SU-DHL-6 (cell line): ENCODE measurements around the gene CHSY3.

Experiments
- H2AFZ ChIP-seq: fragments of 200-600 bp; sonication (generic); 2 replicates; pipeline ENCODE4 v1.6.1; 2014; ENCODE audit warnings: low read depth, mild to moderate bottlenecking, moderate library complexity, mixed read lengths, antibody characterized with exemption, low read length; ENCODE audit not compliant: severe bottlenecking
- H3F3A ChIP-seq: fragments of 200-600 bp; shearing (Covaris generic); 2 replicates; pipeline ENCODE4 v1.6.0; 2016; ENCODE audit warnings: antibody characterized with exemption, mild to moderate bottlenecking; ENCODE audit not compliant: insufficient read depth
- H3K27ac ChIP-seq: fragments of 200-600 bp; sonication (generic); 2 replicates; pipeline ENCODE4 v1.5.1; 2016; ENCODE audit warnings: low read depth, mild to moderate bottlenecking, low read length, moderate library complexity, mixed read lengths
- H3K27me3 ChIP-seq: fragments of 200-600 bp; sonication (generic), shearing (Covaris generic); 2 replicates; pipeline ENCODE4 v1.6.0; 2014; ENCODE audit warnings: mild to moderate bottlenecking, low read length
- H3K36me3 ChIP-seq: fragments of 200-600 bp; sonication (generic); 2 replicates; pipeline ENCODE4 v1.6.1; 2014; ENCODE audit warnings: mild to moderate bottlenecking, low read length, mixed read lengths
- H3K4me2 ChIP-seq: fragments of 300-600, 200-600 bp; shearing (Covaris generic), sonication (generic); 2 replicates; pipeline ENCODE4 v1.6.0; 2014; ENCODE audit warnings: low read length, low read depth, mild to moderate bottlenecking; ENCODE audit not compliant: poor library complexity, severe bottlenecking
- H3K4me3 ChIP-seq: fragments of 200-600 bp; sonication (generic); 2 replicates; pipeline ENCODE4 v1.5.1; 2014; ENCODE audit warnings: antibody characterized with exemption, low read length, mild to moderate bottlenecking, mixed read lengths; ENCODE audit not compliant: insufficient read depth, poor library complexity, severe bottlenecking
- H3K79me2 ChIP-seq: fragments of 200-600 bp; sonication (generic); 2 replicates; pipeline ENCODE4 v1.6.1; 2014; ENCODE audit warnings: mild to moderate bottlenecking, low read length, moderate library complexity; ENCODE audit not compliant: insufficient read depth
- H3K9ac ChIP-seq: fragments of 200-600 bp; sonication (generic); 2 replicates; pipeline ENCODE4 v1.7.0; 2014; ENCODE audit warnings: mild to moderate bottlenecking, low read length
- H3K9me2 ChIP-seq: fragments of 200-600 bp; sonication (generic); replicated peaks from 2 replicates; pipeline ENCODE4 v1.6.1; 2014; ENCODE audit warnings: low read length; ENCODE audit not compliant: insufficient read depth
- H3K9me3 ChIP-seq: fragments of 200-600 bp; sonication (generic); 2 replicates; pipeline ENCODE4 v1.6.1; 2014; ENCODE audit warnings: low read length, mixed read lengths; ENCODE audit not compliant: insufficient read depth
- H4K20me1 ChIP-seq: fragments of 200-600 bp; sonication (generic); 2 replicates; pipeline ENCODE4 v1.6.1; 2014; ENCODE audit warnings: low read depth, mild to moderate bottlenecking, antibody characterized with exemption, low read length, moderate library complexity, mixed read lengths
- CTCF ChIP-seq: fragments of 200-600 bp; sonication (generic); IDR thresholded peaks from one replicate; pipeline ENCODE4 v1.5.1; 2017; ENCODE audit warnings: antibody characterized with exemption, mild to moderate bottlenecking, low read length, moderate library complexity; ENCODE audit not compliant: insufficient read depth, poor library complexity, severe bottlenecking
- EZH2phosphoT487 ChIP-seq: fragments of 200-600 bp; sonication (generic), shearing (Covaris generic); conservative IDR thresholded peaks from 2 replicates; pipeline ENCODE4 v1.6.1; 2018; ENCODE audit warnings: mild to moderate bottlenecking, antibody characterized with exemption, low read length, moderate library complexity, mixed read lengths

CHSY3 gene

GRCh38 chr5:130106480-130106879 is 202.2 kb downstream of the CHSY3 start:
- H3K9ac ChIP-seq: no peak overlapping the region
- no peak overlapping the region for H3K4me2 ChIP-seq
- H3K9me3 ChIP-seq: no peaks in the 10 kb centered on the region
- H4K20me1 ChIP-seq: no peaks in the 10 kb centered on the region
- no peak overlapping the region for H2AFZ ChIP-seq
- TF ChIP-seq EZH2phosphoT487 (no peak), CTCF (no peak)
- no peak overlapping the region for H3K4me3 ChIP-seq
- no peaks in the 10 kb centered on the region for H3K36me3 ChIP-seq
- no peaks in the 10 kb centered on the region for H3F3A ChIP-seq
- no peaks in the 10 kb centered on the region for H3K9me2 ChIP-seq
- H3K27ac ChIP-seq: no peak overlapping the region
- no peaks in the 10 kb centered on the region for H3K79me2 ChIP-seq
- no peaks in the 10 kb centered on the region for H3K27me3 ChIP-seq

GRCh38 chr5:130109152-130109551 is 204.9 kb downstream of the CHSY3 start:
- Histone ChIP-seq H3F3A (no peaks in the 10 kb centered on the region), H3K4me3 (no peak overlapping the region), H3K9me2 (no peaks in the 10 kb centered on the region), H3K27me3 (no peaks in the 10 kb centered on the region), H4K20me1 (no peaks in the 10 kb centered on the region), H3K9ac (no peak overlapping the region), H3K79me2 (no peaks in the 10 kb centered on the region), H3K4me2 (no peak overlapping the region), H3K9me3 (no peaks in the 10 kb centered on the region), H3K27ac (no peak overlapping the region), H2AFZ (no peak overlapping the region), H3K36me3 (no peaks in the 10 kb centered on the region)
- TF ChIP-seq EZH2phosphoT487 (no peak), CTCF (peak; percentile 39)

- TF ChIP-seq EZH2phosphoT487 (no peak), CTCF (no peak)
- no peak overlapping the region for H3K4me2 ChIP-seq
- H2AFZ ChIP-seq: no peak overlapping the region
- H3K27me3 ChIP-seq: no peaks in the 10 kb centered on the region
- no peak overlapping the region for H3K9ac ChIP-seq
- H3F3A ChIP-seq: no peaks in the 10 kb centered on the region
- H3K9me3 ChIP-seq: no peaks in the 10 kb centered on the region
- H3K79me2 ChIP-seq: no peaks in the 10 kb centered on the region
- H3K4me3 ChIP-seq: no peak overlapping the region
- H3K9me2 ChIP-seq: no peaks in the 10 kb centered on the region
- H3K27ac ChIP-seq: no peak overlapping the region
- H3K36me3 ChIP-seq: no peaks in the 10 kb centered on the region
- H4K20me1 ChIP-seq: no peaks in the 10 kb centered on the region
Observed at GRCh38 chr5:130110328-130110727, 206.1 kb downstream of the CHSY3 start.
